Measurements from ENCODE around the gene ADGRG1.

GRCh38 chr16:57648581-57649442 is 20.4 kb downstream of the ADGRG1 start:
- TF ChIP-seq CTCF (conservative IDR thresholded peaks at IDR 0.05; ENCODE audit: low read length) (peak; percentile 100), EZH2phosphoT487 (IDR thresholded peaks at IDR 0.05; ENCODE audit: borderline replicate concordance, low read depth, low read length) (no peak)

Data from OCI-LY7 (cell line).